HepG2 (cell line): Measurements from ENCODE around the gene CST3. TPM values are rescaled to one million over a fixed set of nuclear protein-coding genes. Genes with fewer than 3 reads are reported as not detected.

ENCODE experiments used
- ATF7-NPFF ChIP-seq: sonication (generic); formaldehyde crosslinking; IDR thresholded peaks from 2 replicates; pipeline ENCODE4 v1.8.1; 2023; ENCODE audit warnings: mild to moderate bottlenecking, low read depth, missing genetic modification reagents, moderate library complexity
- CENPBD1 ChIP-seq: sonication (generic); formaldehyde crosslinking; IDR thresholded peaks from 2 replicates; pipeline ENCODE4 v1.8.0; 2022; ENCODE audit warnings: missing genetic modification reagents, low read depth, mild to moderate bottlenecking, borderline replicate concordance
- CSRNP1 ChIP-seq: sonication (generic); formaldehyde crosslinking; IDR thresholded peaks from 2 replicates; pipeline ENCODE4 v1.8.1; 2023; ENCODE audit warnings: mild to moderate bottlenecking, missing genetic modification reagents
- ERF ChIP-seq: IDR thresholded peaks from 2 replicates; pipeline ENCODE4 v1.6.1; 2018; ENCODE audit warnings: missing biosample characterization, missing genetic modification reagents
- ETV5 ChIP-seq: IDR thresholded peaks from 2 replicates; pipeline ENCODE4 v1.6.1; 2018; ENCODE audit warnings: missing biosample characterization, missing genetic modification reagents, inconsistent platforms, borderline replicate concordance
- GTF2F1 ChIP-seq: fragments of 150-350 bp; IDR thresholded peaks from 2 replicates; pipeline ENCODE4 v1.6.1; 2014; ENCODE audit warnings: low read length
- HOXA3 ChIP-seq: sonication (generic); formaldehyde crosslinking; IDR thresholded peaks from 2 replicates; pipeline ENCODE4 v1.5.0; 2020; ENCODE audit warnings: missing genetic modification reagents
- KAT2B ChIP-seq: fragments of 150-350 bp; IDR thresholded peaks from 2 replicates; pipeline ENCODE4 v1.6.1; 2014; ENCODE audit warnings: low read depth, low read length, borderline replicate concordance
- MTA3 ChIP-seq: sonication (generic); formaldehyde crosslinking; IDR thresholded peaks from 2 replicates; pipeline ENCODE4 v1.4.0; 2020; ENCODE audit warnings: missing genetic modification reagents
- MXI1 ChIP-seq: IDR thresholded peaks from 3 replicates; pipeline ENCODE4 v1.6.1; 2012; ENCODE audit warnings: low read depth, low read length, inconsistent platforms, borderline replicate concordance
- PHF20 ChIP-seq: sonication (generic); formaldehyde crosslinking; IDR thresholded peaks from 2 replicates; pipeline ENCODE4 v1.5.0; 2020; ENCODE audit warnings: mild to moderate bottlenecking, missing genetic modification reagents
- SATB2 ChIP-seq: sonication (generic); formaldehyde crosslinking; IDR thresholded peaks from 2 replicates; pipeline ENCODE4 v1.5.0; 2020; ENCODE audit warnings: missing genetic modification reagents
- TBL1XR1 ChIP-seq: fragments of 150-350 bp; IDR thresholded peaks from 2 replicates; pipeline ENCODE4 v1.6.1; 2014; ENCODE audit warnings: borderline replicate concordance, low read length; ENCODE audit not compliant: partially characterized antibody
- ZNF136 ChIP-seq: sonication (generic); formaldehyde crosslinking; IDR thresholded peaks from 2 replicates; pipeline ENCODE4 v1.8.1; 2022; ENCODE audit warnings: low read depth, mild to moderate bottlenecking, moderate library complexity, missing genetic modification reagents
- ZNF143 ChIP-seq: sonication (generic); formaldehyde crosslinking; IDR thresholded peaks from 2 replicates; pipeline ENCODE4 v1.4.0; 2020; ENCODE audit warnings: missing genetic modification reagents
- ZNF276 ChIP-seq: sonication (generic); formaldehyde crosslinking; IDR thresholded peaks from 2 replicates; pipeline ENCODE4 v1.4.0; 2020; ENCODE audit warnings: mild to moderate bottlenecking, low read depth, missing genetic modification reagents
- ZNF333 ChIP-seq: sonication (generic); formaldehyde crosslinking; IDR thresholded peaks from 2 replicates; pipeline ENCODE4 v1.4.0; 2020; ENCODE audit warnings: mild to moderate bottlenecking, missing genetic modification reagents, borderline replicate concordance
- ZNF496 ChIP-seq: sonication (generic); formaldehyde crosslinking; IDR thresholded peaks from 2 replicates; pipeline ENCODE4 v1.8.1; 2023; ENCODE audit warnings: mild to moderate bottlenecking, moderate library complexity, missing genetic modification reagents; ENCODE audit not compliant: insufficient replicate concordance
- ZNF589 ChIP-seq: sonication (generic); formaldehyde crosslinking; conservative IDR thresholded peaks from 2 replicates; pipeline ENCODE4 v1.8.0; 2022; ENCODE audit warnings: mild to moderate bottlenecking, moderate library complexity, missing genetic modification reagents
- ZNF607 ChIP-seq: sonication (generic); formaldehyde crosslinking; IDR thresholded peaks from 2 replicates; pipeline ENCODE4 v1.5.1; 2020; ENCODE audit warnings: missing genetic modification reagents, mild to moderate bottlenecking, borderline replicate concordance
- ZNF614 ChIP-seq: IDR thresholded peaks from 2 replicates; pipeline ENCODE4 v1.6.1; 2018; ENCODE audit warnings: missing biosample characterization, missing genetic modification reagents, inconsistent platforms, borderline replicate concordance
- ZNF615 ChIP-seq: sonication (generic); formaldehyde crosslinking; IDR thresholded peaks from 2 replicates; pipeline ENCODE4 v1.5.0; 2020; ENCODE audit warnings: mild to moderate bottlenecking, missing genetic modification reagents, borderline replicate concordance
- ZNF883 ChIP-seq: sonication (generic); formaldehyde crosslinking; IDR thresholded peaks from 2 replicates; pipeline ENCODE4 v1.5.1; 2020; ENCODE audit warnings: mild to moderate bottlenecking, missing genetic modification reagents; ENCODE audit errors: not compliant biosample characterization
- polyA plus RNA-seq, 8 experiments: library from polyadenylated mRNA; depleted of rRNA in 3 of 8; stranded (reverse) in 7 of 8; unstranded in 1 of 8; fragments of >200 nt; fragmentation: Illumina TruSeq in 4 of 8; extraction: Trizol in 4 of 8; gene quantifications; 2 replicates each; pipeline versions ENCODE4 v1.2.1 to v1.2.3, GENCODE V29; 2011 to 2016; ENCODE audit warnings: low read depth in 4 of 8, missing spikeins in 1 of 8, mixed read lengths in 1 of 8; ENCODE audit not compliant: insufficient read depth in 1 of 8
- total RNA-seq, 5 experiments: library from RNA; depleted of rRNA; stranded (reverse); fragments of >200 nt; fragmentation: Illumina TruSeq; extraction: Trizol; gene quantifications; 2 replicates each; pipeline ENCODE4 v1.2.3, GENCODE V29; 2016; ENCODE audit warnings: low read depth in 1 of 5
- TF ChIP-seq, protein P1 (sequence below): IDR thresholded peaks from 2 replicates; pipeline ENCODE4 v1.6.1; 2012; ENCODE audit warnings: inconsistent platforms
- TF ChIP-seq, protein P2 (sequence below): IDR thresholded peaks from 2 replicates; pipeline ENCODE4 v1.6.1; 2016; ENCODE audit warnings: missing genetic modification reagents, missing compliant biosample characterization

The CST3 gene
- total and polyA plus RNA-seq, 2 of the 13 experiments (the other 11 are each of a cell fraction or from before 2014, with no cell fraction given): 690 to 1,005 TPM

DNA sequence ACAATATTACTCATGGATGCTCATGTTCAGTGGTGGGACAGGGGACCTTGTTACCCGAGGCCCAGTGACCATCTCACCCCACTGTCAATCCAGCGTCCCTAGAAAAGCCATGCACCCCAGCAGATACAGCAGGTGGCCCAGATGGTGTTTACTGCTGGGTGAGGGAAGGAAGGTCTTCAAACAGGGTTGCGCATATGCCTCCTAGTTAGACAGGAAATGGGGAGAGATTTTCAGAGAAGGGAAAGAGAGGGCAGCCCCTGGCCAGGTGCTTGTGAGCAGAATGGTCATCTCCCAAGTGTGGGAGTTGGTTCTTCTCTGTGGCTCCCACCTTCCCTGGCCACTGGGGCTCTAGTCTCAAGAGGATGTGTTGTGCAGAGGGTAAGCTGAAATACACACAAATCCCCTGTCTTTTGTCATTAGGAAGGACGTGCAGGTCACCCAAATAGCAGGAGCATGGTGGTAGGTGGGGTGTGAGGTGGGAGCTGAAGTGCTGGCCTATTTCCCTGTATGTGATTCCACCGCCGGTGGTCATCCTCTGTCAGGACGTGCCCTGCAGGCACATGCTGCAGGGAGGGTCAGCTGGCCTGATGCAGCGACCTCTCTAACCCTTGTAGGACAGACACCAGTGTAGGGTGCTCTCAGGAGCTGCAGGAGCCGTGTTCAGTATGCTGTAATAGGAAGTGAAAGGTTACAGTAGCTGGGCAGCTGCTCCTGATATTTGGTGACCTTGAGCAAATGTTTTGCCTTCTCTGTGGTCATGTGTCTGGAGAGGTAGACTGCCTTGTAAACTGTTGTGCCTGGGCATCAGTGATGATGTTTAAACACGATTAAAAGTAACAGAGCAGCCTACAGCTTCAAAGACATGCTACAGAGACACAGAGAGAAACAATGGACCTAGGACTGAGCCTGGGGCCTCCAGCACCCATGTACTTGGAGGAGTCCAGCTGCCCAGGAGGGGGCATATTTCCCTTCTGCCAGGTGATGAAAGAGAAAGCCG, 3.2 kb upstream of the CST3 start (continued):
- TF ChIP-seq CENPBD1 (CRISPR knock-in tag): no peak
- no peak for TF ChIP-seq ZNF589
- TF ChIP-seq, protein P1, sequence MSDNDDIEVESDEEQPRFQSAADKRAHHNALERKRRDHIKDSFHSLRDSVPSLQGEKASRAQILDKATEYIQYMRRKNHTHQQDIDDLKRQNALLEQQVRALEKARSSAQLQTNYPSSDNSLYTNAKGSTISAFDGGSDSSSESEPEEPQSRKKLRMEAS: peak; percentile 75
- TF ChIP-seq ZNF614 (CRISPR knock-in tag): peak; percentile 59; the same call in 1 of the 2 replicates
- TF ChIP-seq ETV5 (CRISPR knock-in tag): peak; percentile 83
- peak; percentile 79 for TF ChIP-seq ZNF607
- peak; percentile 36; the same call in 1 of the 3 replicates for TF ChIP-seq MXI1
- TF ChIP-seq SATB2 (CRISPR knock-in tag): no peak
- TF ChIP-seq MTA3: no peak
- TF ChIP-seq ZNF615 (CRISPR knock-in tag): no peak
- no peak for TF ChIP-seq ZNF276 (CRISPR knock-in tag)
- TF ChIP-seq, protein P2, sequence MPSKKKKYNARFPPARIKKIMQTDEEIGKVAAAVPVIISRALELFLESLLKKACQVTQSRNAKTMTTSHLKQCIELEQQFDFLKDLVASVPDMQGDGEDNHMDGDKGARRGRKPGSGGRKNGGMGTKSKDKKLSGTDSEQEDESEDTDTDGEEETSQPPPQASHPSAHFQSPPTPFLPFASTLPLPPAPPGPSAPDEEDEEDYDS: peak; percentile 78
- no peak; the same call in 1 of the 2 replicates for TF ChIP-seq ZNF333 (CRISPR knock-in tag)
- TF ChIP-seq ZNF883: no peak
- peak; percentile 38; the same call in 1 of the 2 replicates for TF ChIP-seq PHF20 (CRISPR knock-in tag)
- peak; percentile 94 for TF ChIP-seq TBL1XR1
- no peak for TF ChIP-seq KAT2B
- peak; percentile 90 for TF ChIP-seq ERF (CRISPR knock-in tag)
- no peak for TF ChIP-seq ZNF496 (CRISPR knock-in tag)
- TF ChIP-seq HOXA3 (CRISPR knock-in tag): peak; percentile 69
- TF ChIP-seq CSRNP1: peak; percentile 90
- no peak for TF ChIP-seq ZNF136 (CRISPR knock-in tag)
- no peak for TF ChIP-seq ATF7-NPFF (CRISPR knock-in tag)
- no peak for TF ChIP-seq GTF2F1
- no peak for TF ChIP-seq ZNF143 (CRISPR knock-in tag)
